ENCODE measurements around the gene ZNF778. TPM values are rescaled to one million over a fixed set of nuclear protein-coding genes. Genes with fewer than 3 reads are reported as not detected.

Gene ZNF778
- total RNA-seq, 1 experiment from 2014 or later = 16.4 TPM

DNA sequence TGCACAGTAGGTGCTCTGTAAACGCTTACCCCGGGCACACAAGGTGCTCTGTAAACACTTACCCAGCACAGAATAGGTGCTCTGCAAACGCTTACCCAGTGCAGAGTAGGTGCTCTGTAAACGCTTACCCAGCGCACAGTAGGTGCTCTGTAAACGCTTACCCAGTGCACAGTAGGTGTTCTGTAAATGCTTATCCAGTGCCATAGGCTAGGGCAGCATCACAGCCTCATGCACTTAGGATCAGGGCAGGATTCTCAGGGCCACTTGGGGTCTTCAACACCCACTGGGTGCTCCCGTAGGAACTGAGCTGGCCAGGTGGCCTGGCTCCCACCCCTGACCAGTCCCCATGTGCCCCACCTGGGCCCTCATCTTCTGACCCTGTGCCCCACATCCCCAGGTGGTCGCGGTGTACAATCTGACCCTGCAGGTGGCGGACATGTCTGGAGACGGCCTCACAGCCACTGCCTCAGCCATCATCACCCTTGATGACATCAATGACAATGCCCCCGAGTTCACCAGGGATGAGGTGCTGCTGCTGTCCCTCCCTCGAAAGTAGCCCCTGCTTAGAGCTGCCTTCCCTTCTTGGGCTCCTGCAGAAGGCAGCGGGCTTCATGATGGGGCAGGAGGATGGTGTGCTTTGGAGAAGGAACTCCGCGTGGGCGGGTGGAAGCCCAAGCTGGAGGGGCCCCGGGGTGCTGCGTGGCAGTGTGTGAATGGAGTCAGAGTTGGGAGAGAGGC is 30.3 kb upstream of the ZNF778 start:
- Histone ChIP-seq H2BK120ac (ENCODE audit: low read depth, low read length, poor library complexity, severe bottlenecking) (no peak overlapping the region), H3K79me1 (ENCODE audit: insufficient read depth, low read depth, low read length, poor library complexity, severe bottlenecking) (no peaks in the 10 kb centered on the region), H3K27ac (ENCODE audit: insufficient read length, low read depth, low read length) (no peak overlapping the region), H2BK12ac (ENCODE audit: insufficient read length, low read depth, low read length) (no peak overlapping the region), H2AK5ac (ENCODE audit: insufficient read length, low read length) (no peak overlapping the region), H3K23ac (ENCODE audit: insufficient read length, low read depth, low read length) (no peak overlapping the region), H3K18ac (ENCODE audit: insufficient read length, low read depth, low read length) (no peak overlapping the region), H2AFZ (ENCODE audit: low read length) (no peak overlapping the region), H3K9ac (ENCODE audit: extremely low read depth, insufficient read length, low read length) (no peak overlapping the region), H4K91ac (ENCODE audit: insufficient read length, low read depth, low read length) (no peak overlapping the region), H3K23me2 (ENCODE audit: insufficient read length, low read depth, low read length, poor library complexity, severe bottlenecking) (peaks cover 3% of the 10 kb centered on the region), H3K9me3 (ENCODE audit: control insufficient read depth, low read depth, low read length) (no peaks in the 10 kb centered on the region), H3K4me1 (ENCODE audit: insufficient read depth, low read length) (no peaks in the 10 kb centered on the region), H2BK20ac (ENCODE audit: low read depth, low read length, poor library complexity, severe bottlenecking) (no peak overlapping the region), H4K5ac (ENCODE audit: insufficient read length, low read depth, low read length) (no peak overlapping the region), H3K4me2 (ENCODE audit: insufficient read depth, insufficient read length, low read length) (no peak overlapping the region), H3K79me2 (ENCODE audit: insufficient read depth, low read length) (no peaks in the 10 kb centered on the region), H3K56ac (ENCODE audit: insufficient read length, low read depth, low read length) (no peak overlapping the region), H3K14ac (ENCODE audit: insufficient read depth, low read length) (no peak overlapping the region), H3T11ph (ENCODE audit: low read length) (no peak overlapping the region), H3K4ac (ENCODE audit: low read depth, low read length) (no peak overlapping the region), H2BK15ac (ENCODE audit: low read depth, low read length) (no peak overlapping the region), H4K20me1 (ENCODE audit: control insufficient read depth, insufficient read depth, insufficient read length) (no peaks in the 10 kb centered on the region), H2BK5ac (ENCODE audit: insufficient read length, low read length) (no peak overlapping the region), H4K8ac (replicated peaks; ENCODE audit: insufficient read length, low read depth, low read length) (no peak overlapping the region), H3K27me3 (ENCODE audit: insufficient read depth, low read length) (no peaks in the 10 kb centered on the region; the same call in 1 of the 2 replicates)
- Mint-ChIP-seq H3K27ac (no peak overlapping the region), H3K9me3 (peaks cover 5% of the 10 kb centered on the region in 2 experiments; a peak in 2 of 5 replicates), H3K27me3 (ENCODE audit: low read depth) (peaks cover 37% of the 10 kb centered on the region), H3K36me3 (ENCODE audit: insufficient read depth in 1 of 3, low read depth in 3 of 3) (no peaks in the 10 kb centered on the region), H3K4me1 (no peaks in the 10 kb centered on the region), H3K4me3 (peak overlapping the region in 1 of 2 experiments; percentile 23; a peak in 1 of 5 replicates)
- WGBS (ENCODE audit: extremely low coverage, insufficient read length, low lambda C conversion rate) = no CpG with 5 or more reads among the region's 19 CpGs
- TF ChIP-seq, protein P1, sequence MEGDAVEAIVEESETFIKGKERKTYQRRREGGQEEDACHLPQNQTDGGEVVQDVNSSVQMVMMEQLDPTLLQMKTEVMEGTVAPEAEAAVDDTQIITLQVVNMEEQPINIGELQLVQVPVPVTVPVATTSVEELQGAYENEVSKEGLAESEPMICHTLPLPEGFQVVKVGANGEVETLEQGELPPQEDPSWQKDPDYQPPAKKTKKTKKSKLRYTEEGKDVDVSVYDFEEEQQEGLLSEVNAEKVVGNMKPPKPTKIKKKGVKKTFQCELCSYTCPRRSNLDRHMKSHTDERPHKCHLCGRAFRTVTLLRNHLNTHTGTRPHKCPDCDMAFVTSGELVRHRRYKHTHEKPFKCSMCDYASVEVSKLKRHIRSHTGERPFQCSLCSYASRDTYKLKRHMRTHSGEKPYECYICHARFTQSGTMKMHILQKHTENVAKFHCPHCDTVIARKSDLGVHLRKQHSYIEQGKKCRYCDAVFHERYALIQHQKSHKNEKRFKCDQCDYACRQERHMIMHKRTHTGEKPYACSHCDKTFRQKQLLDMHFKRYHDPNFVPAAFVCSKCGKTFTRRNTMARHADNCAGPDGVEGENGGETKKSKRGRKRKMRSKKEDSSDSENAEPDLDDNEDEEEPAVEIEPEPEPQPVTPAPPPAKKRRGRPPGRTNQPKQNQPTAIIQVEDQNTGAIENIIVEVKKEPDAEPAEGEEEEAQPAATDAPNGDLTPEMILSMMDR (conservative IDR thresholded peaks at IDR 0.05) = no peak
- DNase-seq = no peak
